ENCODE measurements around the gene VASP. TPM values are rescaled to one million over a fixed set of nuclear protein-coding genes. Genes with fewer than 3 reads are reported as not detected.

VASP gene
- total and polyA plus RNA-seq, 2 donors (not counting 3 experiments of a cell fraction or from before 2014, with no cell fraction given), result 94.3 to 154 TPM

GRCh38 chr19:45531349-45531748 lies 24.1 kb downstream of the VASP start:
- no peaks in the 10 kb centered on the region for H3K79me2 ChIP-seq (ENCODE audit: control insufficient read depth, insufficient read depth, low read length)
- FAIRE-seq, result peak; percentile 37
- ChIA-PET POLR2A (no interaction called here), CTCF (interaction anchor here (1.7 kb wide), 1 partner anchor 111 kb away, joined by 7 read pairs; no protein-coding TSS in a partner anchor)
- peaks cover 0 to 5% of the 10 kb centered on the region in 2 experiments for H3K36me3 ChIP-seq (ENCODE audit: control insufficient read depth in 2 of 2, extremely low read depth in 1 of 2, insufficient read depth in 2 of 2, low read length in 2 of 2)
- dilution Hi-C loops (cut with MboI; ENCODE audit: extremely low pct_ligation_motif_present, low sequenced_read_pairs), result no loop called here
- H3K27ac ChIP-seq (ENCODE audit: insufficient read depth, low read depth, low read length), result no peak overlapping the region
- BruUV-seq (replicated peaks), result no TSS peak
- TF ChIP-seq JUN (IDR thresholded peaks at IDR 0.05; ENCODE audit: borderline replicate concordance, insufficient read depth, insufficient read length, low read depth) (no peak), GATA2 (IDR thresholded peaks at IDR 0.05; ENCODE audit: insufficient read depth, insufficient read length, low read depth, low read length) (no peak), MYC (IDR thresholded peaks at IDR 0.05; ENCODE audit: low read depth, low read length) (no peak), CTCF (IDR thresholded peaks at IDR 0.05; ENCODE audit: extremely low read depth in 1 of 2, insufficient read depth in 1 of 2, low read depth in 1 of 2, low read length in 2 of 2) (no peak), POLR2AphosphoS5 (IDR thresholded peaks at IDR 0.05; ENCODE audit: insufficient read depth, low read depth, low read length) (no peak), EZH2 (IDR thresholded peaks at IDR 0.05; ENCODE audit: borderline replicate concordance, low read depth, low read length, severe bottlenecking) (no peak), POLR2A (IDR thresholded peaks at IDR 0.05; ENCODE audit: low read depth, low read length) (no peak), MAX (IDR thresholded peaks at IDR 0.05; ENCODE audit: insufficient read depth, insufficient read length) (no peak), FOS (IDR thresholded peaks at IDR 0.05; ENCODE audit: borderline replicate concordance, insufficient read depth, low read length) (no peak)
- H3K4me1 ChIP-seq (ENCODE audit: control insufficient read depth, extremely low read depth, insufficient read depth, low read length), result no peaks in the 10 kb centered on the region
- no peaks in the 10 kb centered on the region for H4K20me1 ChIP-seq (replicated peaks; ENCODE audit: control insufficient read depth, extremely low read depth, insufficient read depth, low read length)
- H3K4me2 ChIP-seq (ENCODE audit: insufficient read depth, low read length), result no peak overlapping the region
- DNase-seq (ENCODE audit: low read depth, low spot score), result no peak
- H3K27me3 ChIP-seq (ENCODE audit: control insufficient read depth in 2 of 2, insufficient read depth in 2 of 2, low read length in 2 of 2), result no peaks in the 10 kb centered on the region
- H3K4me3 ChIP-seq (replicated peaks in 1 of 3; ENCODE audit: insufficient read depth in 1 of 3, low read depth in 1 of 3, low read length in 3 of 3), result no peak overlapping the region
- no peak overlapping the region for H2AFZ ChIP-seq (ENCODE audit: low read depth, low read length)
- H3K9me3 ChIP-seq (replicated peaks; ENCODE audit: control insufficient read depth, insufficient read depth, low read length), result no peaks in the 10 kb centered on the region
- intact Hi-C loops (cut with micrococcal nuclease), result no loop called here
- no peaks in the 10 kb centered on the region for H3K9me1 ChIP-seq (replicated peaks; ENCODE audit: control insufficient read depth, extremely low read depth, insufficient read depth, low read length)
- no peak overlapping the region for H3K9ac ChIP-seq (replicated peaks; ENCODE audit: extremely low read depth, insufficient read depth, low read length)
